IMR-90 (cell line): ENCODE measurements around the gene COTL1.

Experiments used
- BHLHE40 ChIP-seq: fragments of 150-350 bp; IDR thresholded peaks from 2 replicates; pipeline ENCODE4 v1.6.1; 2016; ENCODE audit warnings: mild to moderate bottlenecking, low read depth, low read length
- POLR2A ChIP-seq: IDR thresholded peaks from 2 replicates; pipeline ENCODE4 v1.6.1; 2012; ENCODE audit warnings: mild to moderate bottlenecking, low read depth, low read length
- TF ChIP-seq, protein P1 (sequence below): conservative IDR thresholded peaks from 2 replicates; pipeline ENCODE4 v1.5.1; 2012; ENCODE audit warnings: mild to moderate bottlenecking, low read depth, low read length, improper control_type of control experiment
- TF ChIP-seq, protein P2 (sequence below): fragments of 150-350 bp; IDR thresholded peaks from 2 replicates; pipeline ENCODE4 v1.6.1; 2017; ENCODE audit warnings: mild to moderate bottlenecking, antibody characterized with exemption, low read length, low read depth

DNA sequence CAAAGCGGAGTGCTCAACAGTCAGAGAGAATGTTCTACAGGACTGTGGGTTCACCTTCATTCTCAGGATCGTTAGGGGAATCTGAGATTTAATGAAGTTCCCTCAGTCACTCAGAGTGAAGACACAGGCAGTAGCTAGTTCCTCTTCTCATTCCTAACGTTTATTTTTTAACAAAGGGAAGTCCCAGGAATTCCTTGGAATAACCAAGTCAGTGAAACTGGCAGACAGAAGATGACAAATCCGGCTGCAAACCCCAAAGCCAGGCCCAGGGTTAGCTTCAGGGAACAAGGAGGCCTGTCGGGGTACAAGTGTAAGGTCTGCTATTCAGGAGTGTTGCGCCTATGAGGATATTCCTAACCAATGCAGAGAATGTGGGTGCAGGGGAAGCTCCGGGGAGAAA, 42.0 kb downstream of the COTL1 start:
- TF ChIP-seq POLR2A: no peak
- TF ChIP-seq, protein P1, sequence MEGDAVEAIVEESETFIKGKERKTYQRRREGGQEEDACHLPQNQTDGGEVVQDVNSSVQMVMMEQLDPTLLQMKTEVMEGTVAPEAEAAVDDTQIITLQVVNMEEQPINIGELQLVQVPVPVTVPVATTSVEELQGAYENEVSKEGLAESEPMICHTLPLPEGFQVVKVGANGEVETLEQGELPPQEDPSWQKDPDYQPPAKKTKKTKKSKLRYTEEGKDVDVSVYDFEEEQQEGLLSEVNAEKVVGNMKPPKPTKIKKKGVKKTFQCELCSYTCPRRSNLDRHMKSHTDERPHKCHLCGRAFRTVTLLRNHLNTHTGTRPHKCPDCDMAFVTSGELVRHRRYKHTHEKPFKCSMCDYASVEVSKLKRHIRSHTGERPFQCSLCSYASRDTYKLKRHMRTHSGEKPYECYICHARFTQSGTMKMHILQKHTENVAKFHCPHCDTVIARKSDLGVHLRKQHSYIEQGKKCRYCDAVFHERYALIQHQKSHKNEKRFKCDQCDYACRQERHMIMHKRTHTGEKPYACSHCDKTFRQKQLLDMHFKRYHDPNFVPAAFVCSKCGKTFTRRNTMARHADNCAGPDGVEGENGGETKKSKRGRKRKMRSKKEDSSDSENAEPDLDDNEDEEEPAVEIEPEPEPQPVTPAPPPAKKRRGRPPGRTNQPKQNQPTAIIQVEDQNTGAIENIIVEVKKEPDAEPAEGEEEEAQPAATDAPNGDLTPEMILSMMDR: no peak
- no peak for TF ChIP-seq BHLHE40
- TF ChIP-seq, protein P2, sequence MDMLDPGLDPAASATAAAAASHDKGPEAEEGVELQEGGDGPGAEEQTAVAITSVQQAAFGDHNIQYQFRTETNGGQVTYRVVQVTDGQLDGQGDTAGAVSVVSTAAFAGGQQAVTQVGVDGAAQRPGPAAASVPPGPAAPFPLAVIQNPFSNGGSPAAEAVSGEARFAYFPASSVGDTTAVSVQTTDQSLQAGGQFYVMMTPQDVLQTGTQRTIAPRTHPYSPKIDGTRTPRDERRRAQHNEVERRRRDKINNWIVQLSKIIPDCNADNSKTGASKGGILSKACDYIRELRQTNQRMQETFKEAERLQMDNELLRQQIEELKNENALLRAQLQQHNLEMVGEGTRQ: no peak
